Measurements from ENCODE around the gene CFI.

Gene CFI

GRCh38 chr4:109833756-109834155, 32.0 kb upstream of the CFI start:
- DNase-seq (ENCODE audit: low spot score) = no peak
- TF ChIP-seq CTCF (IDR thresholded peaks at IDR 0.05; ENCODE audit: borderline replicate concordance, control extremely low read depth, extremely low read depth, insufficient read depth, missing control alignments) = no peak
- in situ Hi-C loops (cut with MboI; ENCODE audit: low sequenced_read_pairs, unreplicated experiment) = no loop called here

GRCh38 chr4:109827672-109828071, 25.9 kb upstream of the CFI start, which contains the start of gene RRH:
RRH (plus strand) TSS chr4:109827972; CDS start chr4:109828028, 56 bp downstream.
- TF ChIP-seq CTCF (IDR thresholded peaks at IDR 0.05; ENCODE audit: borderline replicate concordance, control extremely low read depth, extremely low read depth, insufficient read depth, missing control alignments) = no peak
- in situ Hi-C loops (cut with MboI; ENCODE audit: low sequenced_read_pairs, unreplicated experiment) = no loop called here
- no peak for DNase-seq (ENCODE audit: low spot score)

GRCh38 chr4:109826719-109827118, 24.9 kb upstream of the CFI start:
- no peak for DNase-seq (ENCODE audit: low spot score)
- in situ Hi-C loops (cut with MboI; ENCODE audit: low sequenced_read_pairs, unreplicated experiment) = no loop called here
- no peak for TF ChIP-seq CTCF (IDR thresholded peaks at IDR 0.05; ENCODE audit: borderline replicate concordance, control extremely low read depth, extremely low read depth, insufficient read depth, missing control alignments)

GRCh38 chr4:109821185-109821584, 19.4 kb upstream of the CFI start:
- in situ Hi-C loops (cut with MboI; ENCODE audit: low sequenced_read_pairs, unreplicated experiment) = no loop called here
- DNase-seq (ENCODE audit: low spot score) = no peak
- no peak for TF ChIP-seq CTCF (IDR thresholded peaks at IDR 0.05; ENCODE audit: borderline replicate concordance, control extremely low read depth, extremely low read depth, insufficient read depth, missing control alignments)

- no peak for DNase-seq (ENCODE audit: low spot score)
- in situ Hi-C loops (cut with MboI; ENCODE audit: low sequenced_read_pairs, unreplicated experiment) = no loop called here
- TF ChIP-seq CTCF (IDR thresholded peaks at IDR 0.05; ENCODE audit: borderline replicate concordance, control extremely low read depth, extremely low read depth, insufficient read depth, missing control alignments) = no peak
Observed at GRCh38 chr4:109820563-109820962, 18.8 kb upstream of the CFI start.

- DNase-seq (ENCODE audit: low spot score) = no peak
- TF ChIP-seq CTCF (IDR thresholded peaks at IDR 0.05; ENCODE audit: borderline replicate concordance, control extremely low read depth, extremely low read depth, insufficient read depth, missing control alignments) = no peak
- in situ Hi-C loops (cut with MboI; ENCODE audit: low sequenced_read_pairs, unreplicated experiment) = no loop called here
Observed at GRCh38 chr4:109818268-109818667, 16.5 kb upstream of the CFI start.

- no peak for TF ChIP-seq CTCF (IDR thresholded peaks at IDR 0.05; ENCODE audit: borderline replicate concordance, control extremely low read depth, extremely low read depth, insufficient read depth, missing control alignments)
- no peak for DNase-seq (ENCODE audit: low spot score)
- in situ Hi-C loops (cut with MboI; ENCODE audit: low sequenced_read_pairs, unreplicated experiment) = no loop called here
Observed at GRCh38 chr4:109816894-109817293, 15.1 kb upstream of the CFI start.
